GM19240 (cell line): Measurements from ENCODE around the gene AUTS2.

ENCODE experiments used
- DNase-seq: peaks from one replicate; pipeline ENCODE4 v3.0.0; 2011; ENCODE audit warnings: low spot score; ENCODE audit not compliant: insufficient read length

AUTS2 gene

GRCh38 chr7:69598081-69598486 lies at the start of gene AUTS2:
Gene AUTS2, plus strand, starts transcription at chr7:69598475. Its CDS starts 1,179 bp downstream, at chr7:69599654.
- peak; percentile 56 for DNase-seq

- no peak for DNase-seq
Observed at GRCh38 chr7:69550991-69551390, 47.3 kb upstream of the AUTS2 start.

GRCh38 chr7:69553190-69553589 lies 45.1 kb upstream of the AUTS2 start:
- DNase-seq = no peak

- DNase-seq = no peak
Observed at GRCh38 chr7:69561266-69561960, 36.9 kb upstream of the AUTS2 start.

GRCh38 chr7:69564454-69565417 lies 33.5 kb upstream of the AUTS2 start:
- DNase-seq = no peak

GRCh38 chr7:69567800-69568199 lies 30.5 kb upstream of the AUTS2 start:
- no peak for DNase-seq

GRCh38 chr7:69568266-69568665 lies 30.0 kb upstream of the AUTS2 start:
- no peak for DNase-seq

- no peak for DNase-seq
Observed at GRCh38 chr7:69575651-69576050, 22.6 kb upstream of the AUTS2 start.

- DNase-seq = no peak
Observed at GRCh38 chr7:69577221-69577620, 21.1 kb upstream of the AUTS2 start.

- DNase-seq = no peak
Observed at GRCh38 chr7:69585169-69585568, 13.1 kb upstream of the AUTS2 start.

GRCh38 chr7:69586321-69586720 lies 12.0 kb upstream of the AUTS2 start:
- no peak for DNase-seq

GRCh38 chr7:69588773-69589172 lies 9.5 kb upstream of the AUTS2 start:
- no peak for DNase-seq

GRCh38 chr7:69591805-69592204 lies 6.5 kb upstream of the AUTS2 start:
- DNase-seq = no peak

GRCh38 chr7:69593511-69593910 lies 4.8 kb upstream of the AUTS2 start:
- no peak for DNase-seq

GRCh38 chr7:69595415-69595814 lies 2.9 kb upstream of the AUTS2 start:
- no peak for DNase-seq

GRCh38 chr7:69596056-69596455 lies 2.2 kb upstream of the AUTS2 start:
- no peak for DNase-seq

- no peak for DNase-seq
Observed at GRCh38 chr7:69596723-69597277, 1.5 kb upstream of the AUTS2 start.

GRCh38 chr7:69597278-69598076 lies 798 bp upstream of the AUTS2 start:
- DNase-seq = no peak

GRCh38 chr7:69598487-69599285 lies 411 bp downstream of the AUTS2 start:
- peak; percentile 41 for DNase-seq

- DNase-seq = no peak
Observed at GRCh38 chr7:69599286-69599954, 1.1 kb downstream of the AUTS2 start.
